Central memory CD8-positive, alpha-beta T cell (primary cell): ENCODE measurements around the gene NFIA.

Source experiments
- ATAC-seq: fragments of 150-1000 bp; cut with Tn5 transposase; replicated peaks from 2 replicates; pipeline ENCODE4 v1.10.0; 2022; ENCODE audit warnings: mild to moderate bottlenecking, moderate FRiP score, moderate number of reproducible peaks; ENCODE audit not compliant: poor library complexity, severe bottlenecking; ENCODE audit errors: extremely low read depth
- DNase-seq, 2 donors: peaks; one replicate each; pipeline ENCODE4 v3.0.0; 2021; ENCODE audit warnings: low spot score in 2 of 2
- H3K27ac Mint-ChIP-seq: one replicate; pipeline ENCODE4 v1.8.0; 2022; ENCODE audit warnings: low read depth, mild to moderate bottlenecking, moderate library complexity, mixed read lengths
- H3K27me3 Mint-ChIP-seq: one replicate; pipeline ENCODE4 v1.8.0; 2022; ENCODE audit warnings: mixed read lengths
- H3K36me3 Mint-ChIP-seq: one replicate; pipeline ENCODE4 v1.8.0; 2022; ENCODE audit warnings: mild to moderate bottlenecking, moderate library complexity, mixed read lengths; ENCODE audit not compliant: insufficient read depth
- H3K4me1 Mint-ChIP-seq: one replicate; pipeline ENCODE4 v1.8.0; 2022; ENCODE audit warnings: mixed read lengths
- H3K4me3 Mint-ChIP-seq: one replicate; pipeline ENCODE4 v1.8.0; 2022; ENCODE audit warnings: mild to moderate bottlenecking, moderate library complexity, mixed read lengths
- H3K9me3 Mint-ChIP-seq: one replicate; pipeline ENCODE4 v1.8.0; 2022; ENCODE audit warnings: mixed read lengths

Gene NFIA

DNA sequence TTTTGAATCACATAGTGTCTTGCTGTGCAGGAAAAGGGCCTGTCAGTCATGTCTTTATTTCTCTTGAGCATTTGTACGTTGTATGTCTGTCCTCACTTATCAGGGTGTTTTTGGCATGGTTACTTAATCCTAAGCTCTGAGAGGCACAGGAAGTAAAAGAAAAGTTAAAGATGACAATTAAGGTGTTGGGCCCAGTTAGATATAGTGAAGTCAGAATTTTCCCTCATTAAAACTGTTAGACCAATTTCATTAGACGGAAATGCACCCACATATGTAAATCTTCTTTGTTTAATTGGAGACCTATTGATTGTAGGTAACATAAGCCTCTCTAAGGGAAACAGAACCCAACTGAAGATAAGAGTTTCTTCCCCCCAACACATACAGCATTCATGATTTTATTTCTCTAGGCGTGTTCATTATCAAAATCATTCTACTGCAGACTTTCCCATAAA, 21.9 kb downstream of the NFIA start:
- no peak for ATAC-seq
- H3K27ac Mint-ChIP-seq, result no peak overlapping the region
- DNase-seq, result no peak
- no peaks in the 10 kb centered on the region for H3K4me1 Mint-ChIP-seq
- no peaks in the 10 kb centered on the region for H3K27me3 Mint-ChIP-seq
- H3K36me3 Mint-ChIP-seq, result no peaks in the 10 kb centered on the region
- H3K9me3 Mint-ChIP-seq, result no peaks in the 10 kb centered on the region
- no peak overlapping the region for H3K4me3 Mint-ChIP-seq

GRCh38 chr1:61107638-61108037, 25.3 kb downstream of the NFIA start:
- no peak overlapping the region for H3K4me3 Mint-ChIP-seq
- H3K9me3 Mint-ChIP-seq, result no peaks in the 10 kb centered on the region
- no peaks in the 10 kb centered on the region for H3K4me1 Mint-ChIP-seq
- ATAC-seq (no peak), DNase-seq (no peak)
- no peak overlapping the region for H3K27ac Mint-ChIP-seq
- no peaks in the 10 kb centered on the region for H3K36me3 Mint-ChIP-seq
- no peaks in the 10 kb centered on the region for H3K27me3 Mint-ChIP-seq

DNA sequence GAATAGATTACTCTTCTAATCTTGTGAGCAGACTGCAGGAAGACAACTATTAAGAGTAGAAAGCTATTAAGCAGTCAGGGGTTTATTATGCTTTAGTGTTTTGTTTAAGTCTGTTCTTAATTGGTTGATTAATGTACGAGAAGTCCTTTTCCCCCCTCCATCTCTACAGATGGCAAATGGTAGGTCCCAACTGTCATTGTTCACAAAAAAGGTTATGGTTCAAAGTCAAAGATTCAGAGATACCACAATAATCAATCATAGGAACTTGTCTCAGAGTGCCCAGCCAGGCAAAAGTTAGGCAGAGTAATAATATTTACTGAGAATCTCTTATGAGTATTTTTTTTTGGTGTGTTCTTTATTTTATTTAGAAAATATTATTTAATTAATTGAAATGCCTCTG, 26.8 kb downstream of the NFIA start:
- Mint-ChIP-seq H3K4me1 (no peaks in the 10 kb centered on the region), H3K27ac (no peak overlapping the region), H3K9me3 (no peaks in the 10 kb centered on the region), H3K4me3 (no peak overlapping the region), H3K27me3 (no peaks in the 10 kb centered on the region), H3K36me3 (no peaks in the 10 kb centered on the region)
- no peak for ATAC-seq
- DNase-seq, result no peak

- ATAC-seq, result no peak
- H3K36me3 Mint-ChIP-seq, result peaks cover 2% of the 10 kb centered on the region
- no peak overlapping the region for H3K27ac Mint-ChIP-seq
- no peak for DNase-seq
- no peaks in the 10 kb centered on the region for H3K27me3 Mint-ChIP-seq
- H3K9me3 Mint-ChIP-seq, result no peaks in the 10 kb centered on the region
- H3K4me1 Mint-ChIP-seq, result no peaks in the 10 kb centered on the region
- H3K4me3 Mint-ChIP-seq, result no peak overlapping the region
Measured at GRCh38 chr1:61109910-61110309, 27.5 kb downstream of the NFIA start.

DNA sequence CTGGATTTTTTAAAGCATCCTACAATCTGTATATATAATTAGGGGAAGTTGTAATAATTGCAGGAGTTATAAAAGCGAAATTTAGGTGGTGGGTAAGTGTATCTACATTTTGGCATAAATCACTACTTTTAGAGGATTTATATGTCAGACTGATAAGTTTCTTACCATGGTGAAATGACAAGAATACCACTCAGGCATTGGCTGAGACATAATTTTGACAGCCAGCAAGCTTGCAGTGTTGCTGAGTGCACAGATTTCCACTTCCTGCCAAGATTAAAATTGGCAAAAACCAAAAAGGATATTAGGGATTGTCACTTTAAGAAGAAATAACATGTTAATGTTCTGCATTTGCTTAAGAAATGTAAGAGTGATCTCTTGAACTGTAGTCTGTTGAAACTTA, 28.2 kb downstream of the NFIA start:
- H3K36me3 Mint-ChIP-seq, result peaks cover 2% of the 10 kb centered on the region
- no peaks in the 10 kb centered on the region for H3K4me1 Mint-ChIP-seq
- H3K9me3 Mint-ChIP-seq, result no peaks in the 10 kb centered on the region
- no peak overlapping the region for H3K27ac Mint-ChIP-seq
- no peak for ATAC-seq
- no peak for DNase-seq
- H3K27me3 Mint-ChIP-seq, result no peaks in the 10 kb centered on the region
- H3K4me3 Mint-ChIP-seq, result no peak overlapping the region

GRCh38 chr1:61111084-61112004, 29.0 kb downstream of the NFIA start:
- no peaks in the 10 kb centered on the region for H3K4me1 Mint-ChIP-seq
- H3K27ac Mint-ChIP-seq, result no peak overlapping the region
- H3K27me3 Mint-ChIP-seq, result no peaks in the 10 kb centered on the region
- no peaks in the 10 kb centered on the region for H3K9me3 Mint-ChIP-seq
- ATAC-seq, result no peak
- H3K4me3 Mint-ChIP-seq, result no peak overlapping the region
- H3K36me3 Mint-ChIP-seq, result peaks cover 2% of the 10 kb centered on the region
- DNase-seq, result no peak

DNA sequence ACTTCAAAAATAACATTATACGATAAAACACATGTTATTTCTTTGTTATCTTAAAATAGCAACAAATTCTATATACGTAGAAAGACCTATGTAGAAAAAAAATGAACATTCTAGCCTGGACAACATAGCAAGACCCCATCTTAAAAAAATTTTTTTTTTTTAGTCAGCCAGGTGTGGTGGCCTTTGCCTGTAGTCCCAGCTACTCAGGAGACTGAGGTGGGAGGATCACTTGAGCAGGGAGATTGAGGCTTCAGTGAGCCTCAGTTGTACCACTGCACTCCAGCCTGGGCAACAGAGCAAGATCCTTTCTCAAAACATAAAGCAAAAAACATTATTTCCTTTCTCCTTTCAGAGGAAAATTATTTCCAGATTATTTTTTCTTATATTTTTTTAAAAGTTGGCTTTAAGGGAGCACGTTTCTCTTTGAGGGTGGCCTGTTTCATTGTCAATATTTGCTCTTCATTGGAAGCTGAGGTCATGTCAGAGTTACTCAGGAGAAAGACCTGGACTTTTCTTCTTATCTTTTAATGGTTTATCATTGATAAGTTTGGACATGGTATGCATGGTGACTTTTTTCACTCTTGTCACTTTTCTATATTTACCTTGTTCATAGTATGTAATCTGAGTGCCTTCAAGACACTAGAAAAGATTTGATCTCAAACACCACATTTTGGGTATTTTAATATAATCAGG, 32.0 kb downstream of the NFIA start:
- ATAC-seq (no peak), DNase-seq (no peak)
- H3K27me3 Mint-ChIP-seq, result no peaks in the 10 kb centered on the region
- no peak overlapping the region for H3K4me3 Mint-ChIP-seq
- peaks cover 2% of the 10 kb centered on the region for H3K36me3 Mint-ChIP-seq
- no peaks in the 10 kb centered on the region for H3K9me3 Mint-ChIP-seq
- no peak overlapping the region for H3K27ac Mint-ChIP-seq
- peaks cover 5% of the 10 kb centered on the region for H3K4me1 Mint-ChIP-seq

DNA sequence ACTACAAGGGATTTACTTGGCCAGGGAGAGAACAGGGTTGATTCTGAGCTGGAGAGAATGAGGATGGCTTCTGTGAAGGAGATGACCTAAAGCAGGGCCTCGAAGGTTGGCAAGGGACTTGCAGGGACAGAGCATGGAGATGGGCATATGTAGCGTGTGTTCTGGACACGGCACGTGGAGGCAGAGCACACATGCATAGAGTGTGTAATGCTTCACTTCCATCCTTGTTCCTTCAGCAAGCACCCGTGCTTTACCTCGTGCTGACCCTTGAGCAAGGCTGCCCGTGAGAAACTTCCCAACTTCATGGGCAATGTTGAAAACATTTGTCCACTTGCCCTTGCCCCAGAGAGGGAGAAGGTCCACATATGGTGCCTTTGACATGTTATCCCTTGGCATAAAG, 33.1 kb downstream of the NFIA start:
- DNase-seq (no peak), ATAC-seq (no peak)
- Mint-ChIP-seq H3K27ac (no peak overlapping the region), H3K27me3 (no peaks in the 10 kb centered on the region), H3K4me1 (peaks cover 5% of the 10 kb centered on the region), H3K9me3 (no peaks in the 10 kb centered on the region), H3K36me3 (peaks cover 2% of the 10 kb centered on the region), H3K4me3 (no peak overlapping the region)

GRCh38 chr1:61116421-61116820, 34.1 kb downstream of the NFIA start:
- Mint-ChIP-seq H3K27ac (no peak overlapping the region), H3K4me1 (peaks cover 5% of the 10 kb centered on the region), H3K9me3 (no peaks in the 10 kb centered on the region), H3K36me3 (peaks cover 2% of the 10 kb centered on the region), H3K4me3 (no peak overlapping the region), H3K27me3 (no peaks in the 10 kb centered on the region)
- DNase-seq, result no peak
- no peak for ATAC-seq

- peaks cover 5% of the 10 kb centered on the region for H3K4me1 Mint-ChIP-seq
- no peaks in the 10 kb centered on the region for H3K9me3 Mint-ChIP-seq
- H3K4me3 Mint-ChIP-seq, result no peak overlapping the region
- H3K27ac Mint-ChIP-seq, result no peak overlapping the region
- no peaks in the 10 kb centered on the region for H3K27me3 Mint-ChIP-seq
- no peak for ATAC-seq
- DNase-seq, result no peak
- peaks cover 2% of the 10 kb centered on the region for H3K36me3 Mint-ChIP-seq
Measured at GRCh38 chr1:61117283-61117682, 34.9 kb downstream of the NFIA start.

- peaks cover 2% of the 10 kb centered on the region for H3K36me3 Mint-ChIP-seq
- peaks cover 5% of the 10 kb centered on the region for H3K4me1 Mint-ChIP-seq
- ATAC-seq (no peak), DNase-seq (no peak)
- no peaks in the 10 kb centered on the region for H3K9me3 Mint-ChIP-seq
- no peak overlapping the region for H3K27ac Mint-ChIP-seq
- H3K4me3 Mint-ChIP-seq, result no peak overlapping the region
- no peaks in the 10 kb centered on the region for H3K27me3 Mint-ChIP-seq
Measured at GRCh38 chr1:61119085-61119484, 36.7 kb downstream of the NFIA start.

DNA sequence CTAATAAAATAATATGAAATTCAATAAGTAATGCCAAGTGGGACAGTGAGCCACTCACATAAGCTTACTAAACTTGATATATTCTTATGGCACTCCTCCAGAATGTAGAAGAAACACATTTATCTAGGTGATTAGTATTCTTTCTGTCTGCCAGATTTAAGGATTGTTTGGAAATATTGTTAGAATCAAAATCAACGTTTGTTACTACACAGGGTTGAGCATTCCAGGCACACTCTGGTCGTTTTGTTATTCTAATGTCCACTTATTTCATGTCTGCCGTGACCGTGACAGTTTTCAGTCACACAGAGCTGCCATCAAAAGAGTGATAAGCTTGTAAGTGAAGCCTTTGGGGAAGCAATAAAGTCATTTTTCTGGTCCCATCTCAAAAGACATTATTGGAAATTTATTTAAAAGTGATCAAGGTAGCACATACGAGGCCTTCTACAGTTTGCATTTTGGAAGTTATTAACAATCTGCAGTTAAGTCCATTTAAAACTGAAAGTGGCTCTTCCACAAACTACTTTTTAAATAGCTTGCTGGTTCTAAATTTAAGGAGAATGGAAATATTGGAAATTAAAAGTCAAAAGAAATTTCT, 38.0 kb downstream of the NFIA start:
- DNase-seq (no peak), ATAC-seq (no peak)
- no peaks in the 10 kb centered on the region for H3K9me3 Mint-ChIP-seq
- H3K36me3 Mint-ChIP-seq, result no peaks in the 10 kb centered on the region
- no peak overlapping the region for H3K27ac Mint-ChIP-seq
- H3K4me1 Mint-ChIP-seq, result peaks cover 5% of the 10 kb centered on the region
- no peak overlapping the region for H3K4me3 Mint-ChIP-seq
- H3K27me3 Mint-ChIP-seq, result no peaks in the 10 kb centered on the region

DNA sequence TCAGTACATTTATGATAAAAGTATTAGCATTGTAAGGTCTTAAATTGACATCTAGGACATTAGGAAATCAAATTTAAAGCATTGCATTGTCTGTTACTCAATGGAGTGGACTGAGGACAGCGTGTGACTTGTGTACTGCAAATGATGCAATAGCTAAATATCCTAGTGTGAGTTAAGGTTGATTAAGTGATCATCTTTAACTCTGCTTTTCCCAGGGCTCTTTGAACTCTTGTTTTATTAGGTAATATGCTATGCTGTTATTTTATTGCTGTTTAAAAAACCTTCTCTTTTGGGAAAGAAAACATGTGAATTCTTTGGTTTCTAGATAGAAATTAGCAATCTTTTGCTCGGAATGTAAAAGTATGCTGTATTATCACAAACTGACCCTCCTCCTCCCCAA, 38.6 kb downstream of the NFIA start:
- Mint-ChIP-seq H3K9me3 (no peaks in the 10 kb centered on the region), H3K27ac (no peak overlapping the region), H3K27me3 (no peaks in the 10 kb centered on the region), H3K36me3 (no peaks in the 10 kb centered on the region), H3K4me3 (no peak overlapping the region), H3K4me1 (peaks cover 5% of the 10 kb centered on the region)
- ATAC-seq, result no peak
- DNase-seq, result no peak
